ENCODE data around the gene TRPC4. TPM values are rescaled to one million over a fixed set of nuclear protein-coding genes. Genes with fewer than 3 reads are reported as not detected.

TRPC4 gene
- total RNA-seq, 1 donor from 2014 or later = 6.1 TPM

DNA sequence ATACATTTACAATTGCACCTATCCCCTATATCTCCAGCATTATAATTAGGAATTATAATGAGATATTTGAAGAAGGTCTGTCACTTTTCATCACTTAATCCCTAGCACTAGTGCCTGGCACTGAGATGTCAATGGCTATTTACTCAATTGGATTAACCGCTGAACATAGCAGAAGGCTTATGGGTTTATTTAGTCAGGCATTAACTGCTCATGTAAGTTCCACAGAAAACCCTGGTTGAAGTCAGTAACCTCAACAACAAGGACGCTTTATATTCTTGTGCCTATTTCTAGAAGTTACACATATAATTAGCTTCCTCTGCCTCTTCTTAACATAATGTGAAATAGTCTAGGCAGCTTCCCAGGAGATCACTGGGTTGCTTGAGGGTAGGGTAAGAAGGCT, 163.5 kb downstream of the TRPC4 start:
- DNase-seq (ENCODE audit: extremely low spot score, unreplicated experiment) = no peak
- Mint-ChIP-seq H3K9me3 (no peaks in the 10 kb centered on the region), H3K27ac (no peak overlapping the region), H3K36me3 (no peaks in the 10 kb centered on the region), H3K4me1 (ENCODE audit: unreplicated experiment) (no peaks in the 10 kb centered on the region), H3K4me3 (no peak overlapping the region), H3K27me3 (no peaks in the 10 kb centered on the region)
- TF ChIP-seq, protein P1, sequence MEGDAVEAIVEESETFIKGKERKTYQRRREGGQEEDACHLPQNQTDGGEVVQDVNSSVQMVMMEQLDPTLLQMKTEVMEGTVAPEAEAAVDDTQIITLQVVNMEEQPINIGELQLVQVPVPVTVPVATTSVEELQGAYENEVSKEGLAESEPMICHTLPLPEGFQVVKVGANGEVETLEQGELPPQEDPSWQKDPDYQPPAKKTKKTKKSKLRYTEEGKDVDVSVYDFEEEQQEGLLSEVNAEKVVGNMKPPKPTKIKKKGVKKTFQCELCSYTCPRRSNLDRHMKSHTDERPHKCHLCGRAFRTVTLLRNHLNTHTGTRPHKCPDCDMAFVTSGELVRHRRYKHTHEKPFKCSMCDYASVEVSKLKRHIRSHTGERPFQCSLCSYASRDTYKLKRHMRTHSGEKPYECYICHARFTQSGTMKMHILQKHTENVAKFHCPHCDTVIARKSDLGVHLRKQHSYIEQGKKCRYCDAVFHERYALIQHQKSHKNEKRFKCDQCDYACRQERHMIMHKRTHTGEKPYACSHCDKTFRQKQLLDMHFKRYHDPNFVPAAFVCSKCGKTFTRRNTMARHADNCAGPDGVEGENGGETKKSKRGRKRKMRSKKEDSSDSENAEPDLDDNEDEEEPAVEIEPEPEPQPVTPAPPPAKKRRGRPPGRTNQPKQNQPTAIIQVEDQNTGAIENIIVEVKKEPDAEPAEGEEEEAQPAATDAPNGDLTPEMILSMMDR (conservative IDR thresholded peaks at IDR 0.05) = no peak

DNA sequence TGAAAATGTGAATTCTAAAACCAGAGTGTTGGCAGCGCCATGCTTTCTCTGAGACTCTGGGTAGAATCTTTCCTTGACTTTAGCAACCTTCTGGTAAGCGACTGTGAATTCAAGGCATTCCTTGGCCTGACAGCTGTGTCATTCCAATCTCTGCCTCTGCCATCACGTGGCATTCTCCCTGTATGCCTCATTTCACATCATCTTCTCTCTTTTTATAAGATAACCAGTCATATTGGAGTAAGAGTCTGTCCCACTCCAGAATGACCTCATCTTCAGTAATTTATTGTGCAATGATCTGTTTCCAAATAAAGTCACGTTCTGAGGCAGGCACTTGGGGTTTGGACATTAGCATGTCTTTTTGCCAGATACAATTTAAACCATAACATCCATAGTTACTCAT, 167.6 kb downstream of the TRPC4 start:
- no peak overlapping the region for H3K4me3 Mint-ChIP-seq
- TF ChIP-seq, protein P1 (conservative IDR thresholded peaks at IDR 0.05) = no peak
- H3K4me1 Mint-ChIP-seq (ENCODE audit: unreplicated experiment) = no peaks in the 10 kb centered on the region
- no peaks in the 10 kb centered on the region for H3K9me3 Mint-ChIP-seq
- no peak overlapping the region for H3K27ac Mint-ChIP-seq
- H3K27me3 Mint-ChIP-seq = no peaks in the 10 kb centered on the region
- H3K36me3 Mint-ChIP-seq = no peaks in the 10 kb centered on the region
- DNase-seq (ENCODE audit: extremely low spot score, unreplicated experiment) = no peak

DNA sequence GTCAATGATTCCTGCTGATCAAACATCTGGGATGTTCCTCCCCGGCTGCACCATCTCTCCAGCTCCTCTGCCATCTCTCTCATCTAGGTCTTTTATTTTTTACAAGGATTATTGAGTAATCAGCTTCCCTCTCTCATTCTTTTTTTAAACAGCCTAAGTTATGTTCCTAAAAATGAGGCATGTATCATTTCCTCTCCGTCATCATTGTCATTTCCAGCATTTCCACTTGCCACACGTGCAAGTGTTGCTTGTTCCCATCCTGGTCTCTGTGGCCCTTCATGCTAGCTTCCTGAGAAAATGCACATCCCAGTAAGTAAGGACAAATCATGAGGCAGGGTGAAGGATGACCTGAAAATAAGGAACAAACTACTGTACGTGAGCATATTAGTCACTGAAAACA, 168.3 kb downstream of the TRPC4 start:
- H3K4me3 Mint-ChIP-seq = no peak overlapping the region
- no peaks in the 10 kb centered on the region for H3K27me3 Mint-ChIP-seq
- H3K36me3 Mint-ChIP-seq = no peaks in the 10 kb centered on the region
- no peak for DNase-seq (ENCODE audit: extremely low spot score, unreplicated experiment)
- H3K9me3 Mint-ChIP-seq = no peaks in the 10 kb centered on the region
- H3K27ac Mint-ChIP-seq = no peak overlapping the region
- TF ChIP-seq, protein P1 (conservative IDR thresholded peaks at IDR 0.05) = no peak
- H3K4me1 Mint-ChIP-seq (ENCODE audit: unreplicated experiment) = no peaks in the 10 kb centered on the region

DNA sequence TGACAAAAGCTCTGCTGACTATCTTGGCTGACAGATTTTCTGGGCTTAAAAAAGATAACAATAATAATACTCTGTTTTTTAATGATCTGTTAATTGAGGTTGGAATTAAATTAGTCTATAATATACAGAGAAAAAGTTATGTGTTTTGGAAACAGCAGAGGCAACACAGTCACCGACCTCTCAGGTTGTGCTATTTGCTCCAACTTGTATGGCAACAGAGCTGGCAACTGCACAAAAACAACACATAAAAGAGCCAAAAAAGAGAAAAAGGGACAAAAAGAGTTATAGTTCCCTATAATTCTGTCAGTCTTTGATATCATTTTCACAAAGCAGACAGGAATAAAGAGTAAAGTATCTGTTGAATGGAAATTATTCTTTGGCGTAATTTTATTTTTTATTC, 168.7 kb downstream of the TRPC4 start:
- Mint-ChIP-seq H3K36me3 (no peaks in the 10 kb centered on the region), H3K4me3 (no peak overlapping the region), H3K27ac (no peak overlapping the region), H3K27me3 (no peaks in the 10 kb centered on the region), H3K4me1 (ENCODE audit: unreplicated experiment) (no peaks in the 10 kb centered on the region), H3K9me3 (no peaks in the 10 kb centered on the region)
- TF ChIP-seq, protein P1 (conservative IDR thresholded peaks at IDR 0.05) = no peak
- no peak for DNase-seq (ENCODE audit: extremely low spot score, unreplicated experiment)

DNA sequence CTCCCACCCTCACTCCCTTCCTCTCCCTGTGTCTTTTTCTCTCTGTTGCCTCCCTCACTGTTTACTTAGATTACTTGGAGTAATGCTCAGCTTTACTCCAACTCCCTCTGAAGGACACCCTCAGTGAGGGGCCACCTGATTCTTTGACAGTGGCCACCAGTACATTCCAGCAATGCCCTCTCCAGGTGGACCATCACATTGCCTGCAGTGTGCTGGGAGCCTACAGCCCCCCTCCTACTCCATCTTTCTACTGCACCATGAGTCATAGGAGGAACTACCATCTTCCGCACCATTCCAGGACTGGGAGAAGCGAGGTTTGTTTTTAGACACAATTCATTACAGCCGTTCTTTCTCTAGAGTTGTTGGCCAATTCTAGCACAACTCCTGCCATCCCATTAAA, 174.4 kb downstream of the TRPC4 start:
- H3K27me3 Mint-ChIP-seq = no peaks in the 10 kb centered on the region
- TF ChIP-seq, protein P1 (conservative IDR thresholded peaks at IDR 0.05) = no peak
- H3K27ac Mint-ChIP-seq = no peak overlapping the region
- no peaks in the 10 kb centered on the region for H3K4me1 Mint-ChIP-seq (ENCODE audit: unreplicated experiment)
- DNase-seq (ENCODE audit: extremely low spot score, unreplicated experiment) = no peak
- no peak overlapping the region for H3K4me3 Mint-ChIP-seq
- peaks cover 9% of the 10 kb centered on the region for H3K9me3 Mint-ChIP-seq
- no peaks in the 10 kb centered on the region for H3K36me3 Mint-ChIP-seq

DNA sequence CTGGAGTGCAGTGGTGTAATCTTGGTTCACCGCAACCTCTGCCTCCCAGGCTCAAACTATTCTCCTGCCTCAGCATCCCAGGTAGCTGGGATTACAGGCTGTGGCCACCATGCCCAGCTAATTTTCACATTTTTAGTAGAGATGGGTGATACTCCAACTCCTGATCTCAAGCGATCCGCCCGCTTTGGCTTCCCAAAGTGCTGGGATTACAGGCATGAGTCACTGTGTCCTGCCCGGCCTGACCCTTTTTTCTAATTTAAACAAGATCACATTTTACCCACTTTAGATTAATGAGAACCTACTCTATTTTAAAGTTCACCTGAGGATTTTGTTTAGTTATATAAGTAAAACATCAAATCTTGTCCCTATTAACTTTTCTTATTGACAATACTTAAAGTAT, 179.2 kb downstream of the TRPC4 start:
- Mint-ChIP-seq H3K27ac (no peak overlapping the region), H3K36me3 (peaks cover 3% of the 10 kb centered on the region), H3K4me1 (ENCODE audit: unreplicated experiment) (no peaks in the 10 kb centered on the region), H3K27me3 (no peaks in the 10 kb centered on the region), H3K9me3 (peaks cover 7% of the 10 kb centered on the region), H3K4me3 (no peak overlapping the region)
- TF ChIP-seq, protein P1 (conservative IDR thresholded peaks at IDR 0.05) = no peak
- DNase-seq (ENCODE audit: extremely low spot score, unreplicated experiment) = no peak

Data from type B pancreatic cell (in vitro differentiated cells).